Colonic mucosa (tissue), 4 donors: Measurements from ENCODE around the gene ANKRD31. TPM values are rescaled to one million over a fixed set of nuclear protein-coding genes. Genes with fewer than 3 reads are reported as not detected.
"Not testable (repeated sequence)": the region's sequence is repeated elsewhere in the genome, so short reads cannot be mapped to it uniquely, and the experiment has no call there.

Experiments
- DNase-seq: peaks from one replicate; pipeline ENCODE4 v3.0.0-alpha.2; 2020
- H3K27ac ChIP-seq: fragments of 200-600 bp; one replicate; pipeline ENCODE4 v1.8.0; 2021
- H3K27me3 ChIP-seq: fragments of 200-600 bp; one replicate; pipeline ENCODE4 v1.8.0; 2021
- H3K36me3 ChIP-seq: fragments of 200-600 bp; one replicate; pipeline ENCODE4 v1.8.0; 2021
- H3K4me1 ChIP-seq: fragments of 200-600 bp; one replicate; pipeline ENCODE4 v1.8.0; 2021; ENCODE audit warnings: mild to moderate bottlenecking
- H3K4me3 ChIP-seq: fragments of 200-600 bp; one replicate; pipeline ENCODE4 v1.8.0; 2021
- H3K9ac ChIP-seq, 2 donors: one replicate each; pipeline ENCODE4 v1.7.0; 2013; ENCODE audit warnings: control low read depth in 2 of 2, low read depth in 2 of 2, low read length in 2 of 2
- H3K9me3 ChIP-seq: fragments of 200-600 bp; one replicate; pipeline ENCODE4 v1.8.0; 2021
- intact Hi-C: fragments of 100-400 bp; cut with DNase I; formaldehyde crosslinking; loops from one replicate; pipeline ENCODE4 v1.14.1; 2022
- total RNA-seq, 2 donors: library from RNA; stranded (reverse); fragmentation: NEBNext Ultra II Directional in 1 of 2; extraction: Animal tissue kit (Norgen Biotek cat#: 25700) in 1 of 2; gene quantifications; one replicate each; pipeline ENCODE4 v1.2.1, GENCODE V29; 2021
- TF ChIP-seq, protein P1 (sequence below): fragments of 200-600 bp; IDR thresholded peaks from one replicate; pipeline ENCODE4 v1.8.0; 2022; ENCODE audit warnings: antibody characterized with exemption, mild to moderate bottlenecking
- donor health status: healthy.
- donor health status: DM: no; HTN: no; CAD: no.
- donor health status: DM: no; HTN: no; CAD: no.

The ANKRD31 gene
- total RNA-seq, 2 donors from 2014 or later = 0.05 TPM

DNA sequence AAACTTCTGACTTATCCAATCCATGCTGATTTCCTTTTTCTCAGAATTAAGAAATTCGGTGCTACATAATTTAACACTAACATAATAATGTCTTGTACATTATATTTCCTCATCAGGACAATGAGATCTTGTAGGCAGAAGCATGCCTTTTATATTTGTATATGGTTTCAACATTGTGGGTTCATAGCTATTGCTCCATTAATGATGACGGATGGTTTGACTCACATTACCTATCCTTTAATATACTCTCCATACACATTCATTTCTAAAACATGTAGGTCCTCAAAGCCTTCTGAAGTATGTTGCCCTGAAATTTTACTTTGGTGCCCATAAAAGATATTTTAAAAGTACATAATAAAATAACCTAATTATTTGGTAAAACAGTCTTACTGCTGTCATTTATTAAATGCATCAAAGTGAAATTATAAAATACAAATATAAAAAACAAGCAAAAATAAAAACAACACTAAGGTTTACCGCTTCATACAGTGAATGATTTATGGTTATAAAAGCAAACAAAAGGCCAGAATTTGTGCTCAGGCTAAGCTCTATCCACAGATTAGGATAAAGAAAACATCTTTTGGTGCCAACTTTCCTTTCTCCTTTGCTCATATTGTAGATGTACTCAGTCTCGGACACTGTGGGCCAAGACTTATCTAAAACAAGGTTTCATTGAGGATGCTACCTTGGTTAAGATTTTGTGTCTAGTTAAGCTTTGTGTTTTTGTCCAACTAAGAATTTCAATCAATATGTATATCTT, 123.1 kb downstream of the ANKRD31 start:
- H3K9ac ChIP-seq = no peak overlapping the region
- H3K9me3 ChIP-seq = no peaks in the 10 kb centered on the region
- DNase-seq = no peak
- no peak overlapping the region for H3K4me3 ChIP-seq
- TF ChIP-seq, protein P1, sequence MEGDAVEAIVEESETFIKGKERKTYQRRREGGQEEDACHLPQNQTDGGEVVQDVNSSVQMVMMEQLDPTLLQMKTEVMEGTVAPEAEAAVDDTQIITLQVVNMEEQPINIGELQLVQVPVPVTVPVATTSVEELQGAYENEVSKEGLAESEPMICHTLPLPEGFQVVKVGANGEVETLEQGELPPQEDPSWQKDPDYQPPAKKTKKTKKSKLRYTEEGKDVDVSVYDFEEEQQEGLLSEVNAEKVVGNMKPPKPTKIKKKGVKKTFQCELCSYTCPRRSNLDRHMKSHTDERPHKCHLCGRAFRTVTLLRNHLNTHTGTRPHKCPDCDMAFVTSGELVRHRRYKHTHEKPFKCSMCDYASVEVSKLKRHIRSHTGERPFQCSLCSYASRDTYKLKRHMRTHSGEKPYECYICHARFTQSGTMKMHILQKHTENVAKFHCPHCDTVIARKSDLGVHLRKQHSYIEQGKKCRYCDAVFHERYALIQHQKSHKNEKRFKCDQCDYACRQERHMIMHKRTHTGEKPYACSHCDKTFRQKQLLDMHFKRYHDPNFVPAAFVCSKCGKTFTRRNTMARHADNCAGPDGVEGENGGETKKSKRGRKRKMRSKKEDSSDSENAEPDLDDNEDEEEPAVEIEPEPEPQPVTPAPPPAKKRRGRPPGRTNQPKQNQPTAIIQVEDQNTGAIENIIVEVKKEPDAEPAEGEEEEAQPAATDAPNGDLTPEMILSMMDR = no peak
- no peaks in the 10 kb centered on the region for H3K27me3 ChIP-seq
- H3K4me1 ChIP-seq = no peaks in the 10 kb centered on the region
- no peak overlapping the region for H3K27ac ChIP-seq
- intact Hi-C loops = no loop called here
- H3K36me3 ChIP-seq = no peaks in the 10 kb centered on the region

DNA sequence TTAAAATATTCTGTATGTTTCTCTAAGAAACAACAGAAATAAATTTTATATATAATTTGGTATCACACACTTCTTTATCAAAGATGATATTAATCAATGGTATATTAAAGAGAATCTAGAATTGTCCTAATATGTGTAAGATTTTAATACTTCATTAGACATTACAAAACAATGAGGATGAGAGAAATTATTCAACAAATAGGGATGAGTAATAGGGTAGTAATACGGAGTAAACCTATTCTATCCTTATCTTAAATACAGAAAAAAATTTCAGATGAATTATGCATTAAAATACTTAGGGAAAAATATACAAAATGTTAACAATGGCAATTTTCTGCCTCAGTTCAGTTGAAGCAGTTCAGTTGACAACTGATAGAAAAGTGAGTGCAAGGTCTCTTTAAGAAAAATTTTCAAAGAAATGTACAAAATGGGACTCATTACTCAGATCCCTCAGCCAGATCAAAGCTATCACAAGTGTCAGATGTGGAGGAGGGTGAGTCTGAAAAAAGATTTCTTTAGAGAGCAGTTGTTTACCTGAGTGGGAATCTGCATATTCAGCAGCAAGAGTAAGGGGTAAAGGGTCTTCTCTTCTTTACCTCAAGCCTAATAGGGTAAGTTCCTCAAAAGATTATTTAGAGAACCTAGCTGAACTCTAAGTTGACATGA, 127.6 kb downstream of the ANKRD31 start:
- Histone ChIP-seq H3K9me3 (no peaks in the 10 kb centered on the region), H3K4me1 (no peaks in the 10 kb centered on the region), H3K9ac (no peak overlapping the region), H3K4me3 (no peak overlapping the region), H3K27ac (no peak overlapping the region), H3K27me3 (no peaks in the 10 kb centered on the region), H3K36me3 (no peaks in the 10 kb centered on the region)
- TF ChIP-seq, protein P1 = no peak
- intact Hi-C loops = no loop called here
- no peak for DNase-seq

DNA sequence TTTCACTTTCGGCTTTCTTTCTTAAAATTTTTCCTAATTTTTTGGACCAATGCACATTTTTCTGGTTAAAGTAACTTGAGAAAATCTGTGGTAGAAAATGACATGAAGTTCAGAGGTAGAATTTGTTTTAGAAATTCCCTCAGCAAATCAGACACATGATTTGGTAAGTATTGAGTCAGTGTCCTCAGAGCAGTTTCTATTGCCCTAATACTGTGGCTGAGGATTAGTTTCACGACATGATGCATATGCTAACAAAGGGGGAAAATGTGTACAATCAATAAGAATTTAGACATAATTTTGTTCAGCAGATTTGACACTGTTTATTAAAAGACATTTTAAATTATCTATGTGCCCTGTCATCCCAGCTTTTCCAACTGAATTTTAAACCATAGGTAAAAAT, 128.2 kb downstream of the ANKRD31 start:
- intact Hi-C loops = no loop called here
- H3K9me3 ChIP-seq = no peaks in the 10 kb centered on the region
- no peak overlapping the region for H3K27ac ChIP-seq
- H3K4me1 ChIP-seq = no peaks in the 10 kb centered on the region
- no peak overlapping the region for H3K9ac ChIP-seq
- no peak for DNase-seq
- TF ChIP-seq, protein P1 = no peak
- H3K36me3 ChIP-seq = no peaks in the 10 kb centered on the region
- H3K4me3 ChIP-seq = no peak overlapping the region
- no peaks in the 10 kb centered on the region for H3K27me3 ChIP-seq

DNA sequence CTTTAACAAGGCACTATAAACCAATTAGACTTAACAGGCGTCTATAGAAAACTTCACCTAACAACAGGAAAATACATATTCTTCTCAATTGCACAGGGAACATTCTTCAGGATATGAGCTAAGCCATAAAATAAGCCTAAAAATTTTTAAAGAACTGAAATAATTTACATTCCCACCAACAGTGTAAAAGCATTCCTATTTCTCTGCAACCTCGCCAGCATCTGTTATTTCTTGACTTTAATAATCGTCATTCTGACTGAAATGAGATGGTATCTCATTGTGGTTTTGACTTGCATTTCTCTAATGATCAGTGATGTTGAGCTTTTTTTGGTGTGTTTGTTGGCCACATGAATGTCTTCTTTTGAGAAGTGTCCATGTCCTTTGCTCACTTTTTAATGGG, 140.7 kb downstream of the ANKRD31 start:
- H3K4me1 ChIP-seq, H3K27ac ChIP-seq, H3K9me3 ChIP-seq, H3K27me3 ChIP-seq, intact Hi-C loops, H3K36me3 ChIP-seq, DNase-seq, H3K9ac ChIP-seq, H3K4me3 ChIP-seq: not testable (repeated sequence)

DNA sequence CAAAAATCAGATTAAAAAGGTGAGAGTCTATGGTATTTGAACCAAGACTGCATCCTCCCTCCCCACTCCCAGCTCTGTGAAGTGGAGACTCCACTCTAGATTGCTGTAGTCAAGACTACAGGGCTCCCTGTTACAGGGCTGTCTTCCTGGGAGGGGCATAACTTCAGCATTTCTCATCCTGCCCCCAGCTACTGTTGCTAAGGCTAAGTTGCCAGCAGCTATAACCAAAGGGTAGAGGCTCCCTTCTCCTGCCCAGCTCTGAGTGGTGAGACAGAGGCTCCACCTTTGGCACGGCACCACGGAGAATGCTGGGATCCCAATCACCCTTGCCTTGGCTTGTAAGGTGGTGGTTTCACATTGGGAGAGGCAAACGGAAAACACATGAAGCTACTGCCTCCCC, 145.1 kb downstream of the ANKRD31 start:
- H3K27ac ChIP-seq = no peak overlapping the region
- TF ChIP-seq, protein P1 = no peak
- no peaks in the 10 kb centered on the region for H3K27me3 ChIP-seq
- DNase-seq = no peak
- H3K4me3 ChIP-seq = no peak overlapping the region
- H3K36me3 ChIP-seq = no peaks in the 10 kb centered on the region
- no peaks in the 10 kb centered on the region for H3K4me1 ChIP-seq
- H3K9ac ChIP-seq = no peak overlapping the region
- no peaks in the 10 kb centered on the region for H3K9me3 ChIP-seq
- intact Hi-C loops = no loop called here

DNA sequence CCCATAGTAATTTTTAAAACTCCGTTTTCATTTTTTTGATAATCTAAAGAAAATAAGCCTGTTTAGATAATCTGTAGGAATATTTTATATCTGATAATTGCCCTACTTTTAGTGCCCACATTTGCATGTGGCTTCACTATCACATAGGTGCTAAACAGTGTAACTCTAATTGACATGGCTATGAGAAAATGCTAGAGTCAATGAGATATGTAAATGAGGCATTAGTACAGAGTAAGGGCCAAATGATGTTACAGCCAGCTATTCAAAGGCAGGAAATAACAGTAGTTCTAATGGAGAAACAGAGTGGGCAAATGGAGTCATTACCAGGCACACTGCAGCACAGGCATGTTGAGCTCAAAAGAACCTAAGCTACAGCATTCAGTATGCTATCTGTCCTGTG, 147.0 kb downstream of the ANKRD31 start:
- intact Hi-C loops = no loop called here
- TF ChIP-seq, protein P1 = no peak
- Histone ChIP-seq H3K4me3 (no peak overlapping the region), H3K27me3 (no peaks in the 10 kb centered on the region), H3K36me3 (no peaks in the 10 kb centered on the region), H3K27ac (no peak overlapping the region), H3K4me1 (no peaks in the 10 kb centered on the region), H3K9me3 (no peaks in the 10 kb centered on the region), H3K9ac (no peak overlapping the region)
- no peak for DNase-seq
